ENCODE measurements around the gene BTBD19. TPM values are rescaled to one million over a fixed set of nuclear protein-coding genes. Genes with fewer than 3 reads are reported as not detected.

BTBD19 gene
- total RNA-seq, 1 donor from 2014 or later, result 15.1 TPM

DNA sequence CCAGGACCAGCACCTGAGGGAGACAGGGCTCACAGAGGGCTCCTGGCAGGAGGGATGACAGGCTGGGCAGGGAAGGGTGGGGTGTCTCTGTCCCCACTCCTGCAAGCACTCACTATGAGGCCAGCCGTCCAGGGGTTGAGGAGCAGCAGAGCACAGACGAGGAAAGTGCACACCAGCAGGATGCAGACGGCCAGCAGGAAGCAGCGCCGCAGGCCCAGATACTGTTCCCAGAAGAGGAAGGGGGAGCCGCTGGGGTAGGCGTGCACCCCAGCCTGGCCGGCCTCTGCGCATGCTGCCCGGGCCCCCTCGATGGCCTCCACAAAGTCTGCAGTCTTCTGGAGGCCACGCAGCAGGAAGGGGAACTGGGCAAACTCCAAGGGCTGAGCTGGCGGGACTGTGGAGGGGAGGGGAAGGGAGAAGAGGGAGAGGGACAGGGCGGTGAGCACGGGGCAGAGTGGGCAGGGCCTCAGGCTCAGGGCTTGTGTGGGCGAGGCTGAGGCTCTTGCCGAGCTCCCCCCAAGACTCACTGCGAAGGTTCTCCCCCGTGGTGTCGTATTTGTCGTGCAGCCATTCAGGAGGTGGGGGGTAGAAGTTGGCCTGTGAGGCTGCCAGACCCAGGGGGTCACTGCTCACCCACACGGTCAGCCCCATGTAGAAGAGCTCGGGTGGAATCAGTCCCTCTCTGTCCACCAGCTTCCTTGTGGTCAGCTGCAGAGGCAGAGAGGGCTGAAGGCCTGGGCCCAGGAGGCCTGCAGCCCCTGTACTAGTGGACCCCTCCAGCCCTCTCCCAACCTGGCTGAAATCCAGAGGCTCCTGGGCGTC lies 18.3 kb downstream of the BTBD19 start:
- peak overlapping the region in 1 of 2 donors; percentile 30 for H3K27ac ChIP-seq
- no peak overlapping the region for H3K4me3 ChIP-seq
- TF ChIP-seq, protein P1, sequence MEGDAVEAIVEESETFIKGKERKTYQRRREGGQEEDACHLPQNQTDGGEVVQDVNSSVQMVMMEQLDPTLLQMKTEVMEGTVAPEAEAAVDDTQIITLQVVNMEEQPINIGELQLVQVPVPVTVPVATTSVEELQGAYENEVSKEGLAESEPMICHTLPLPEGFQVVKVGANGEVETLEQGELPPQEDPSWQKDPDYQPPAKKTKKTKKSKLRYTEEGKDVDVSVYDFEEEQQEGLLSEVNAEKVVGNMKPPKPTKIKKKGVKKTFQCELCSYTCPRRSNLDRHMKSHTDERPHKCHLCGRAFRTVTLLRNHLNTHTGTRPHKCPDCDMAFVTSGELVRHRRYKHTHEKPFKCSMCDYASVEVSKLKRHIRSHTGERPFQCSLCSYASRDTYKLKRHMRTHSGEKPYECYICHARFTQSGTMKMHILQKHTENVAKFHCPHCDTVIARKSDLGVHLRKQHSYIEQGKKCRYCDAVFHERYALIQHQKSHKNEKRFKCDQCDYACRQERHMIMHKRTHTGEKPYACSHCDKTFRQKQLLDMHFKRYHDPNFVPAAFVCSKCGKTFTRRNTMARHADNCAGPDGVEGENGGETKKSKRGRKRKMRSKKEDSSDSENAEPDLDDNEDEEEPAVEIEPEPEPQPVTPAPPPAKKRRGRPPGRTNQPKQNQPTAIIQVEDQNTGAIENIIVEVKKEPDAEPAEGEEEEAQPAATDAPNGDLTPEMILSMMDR (IDR thresholded peaks at IDR 0.05), result no peak
- H3K27me3 ChIP-seq, result no peaks in the 10 kb centered on the region
- no peaks in the 10 kb centered on the region for H3K9me3 ChIP-seq
- intact Hi-C loops (cut with DNase I), result no loop called here
- H3K4me1 ChIP-seq, result no peaks in the 10 kb centered on the region
- H3K36me3 ChIP-seq, result no peaks in the 10 kb centered on the region
- peak in 1 of 2 donors; percentile 80 for DNase-seq (ENCODE audit: low spot score in 2 of 2)

DNA sequence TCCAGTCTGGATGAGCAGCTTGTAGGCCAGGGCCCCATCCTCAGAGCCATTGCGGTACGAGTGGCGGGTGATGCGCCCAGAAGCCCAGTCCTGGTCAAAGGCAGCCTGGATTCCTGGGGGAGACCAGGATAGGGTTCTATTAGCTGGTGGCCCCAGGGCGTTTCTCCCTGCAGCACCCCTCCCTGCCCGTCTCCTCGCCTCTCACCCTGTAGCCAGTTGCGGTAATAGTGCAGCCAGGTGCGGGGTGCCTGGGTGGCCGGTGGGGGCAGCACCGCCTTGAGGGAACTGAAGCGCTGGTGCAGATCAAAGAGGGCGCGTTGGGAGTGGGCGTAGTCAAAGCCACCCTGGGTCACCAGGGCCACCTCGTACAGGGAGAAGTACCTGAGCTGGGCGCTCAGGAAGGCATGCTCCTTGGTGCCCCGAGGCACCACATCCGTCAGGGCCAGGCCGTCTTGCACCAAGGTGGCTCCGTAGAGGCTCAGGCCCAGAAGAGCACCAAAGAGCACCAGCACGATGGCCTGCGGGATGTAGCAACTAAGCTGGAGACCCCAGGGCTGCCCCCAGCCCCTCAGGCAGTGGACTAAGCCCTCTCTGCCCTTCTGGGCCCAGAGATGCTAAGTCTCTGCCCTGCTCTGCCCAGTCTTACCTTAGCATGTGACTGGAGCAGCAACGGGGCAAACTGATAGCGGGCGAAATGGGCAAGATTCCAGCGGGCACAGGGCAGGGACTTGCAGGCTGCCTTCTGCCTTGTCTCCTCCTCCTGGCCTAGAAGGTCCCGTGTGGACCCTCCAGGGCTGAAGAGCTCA lies 19.1 kb downstream of the BTBD19 start:
- TF ChIP-seq, protein P1 (IDR thresholded peaks at IDR 0.05), result no peak
- DNase-seq (ENCODE audit: low spot score in 2 of 2), result no peak
- intact Hi-C loops (cut with DNase I), result no loop called here
- H3K27ac ChIP-seq, result no peak overlapping the region
- H3K4me3 ChIP-seq, result no peak overlapping the region
- no peaks in the 10 kb centered on the region for H3K27me3 ChIP-seq
- H3K9me3 ChIP-seq, result no peaks in the 10 kb centered on the region
- no peaks in the 10 kb centered on the region for H3K36me3 ChIP-seq
- no peaks in the 10 kb centered on the region for H3K4me1 ChIP-seq

DNA sequence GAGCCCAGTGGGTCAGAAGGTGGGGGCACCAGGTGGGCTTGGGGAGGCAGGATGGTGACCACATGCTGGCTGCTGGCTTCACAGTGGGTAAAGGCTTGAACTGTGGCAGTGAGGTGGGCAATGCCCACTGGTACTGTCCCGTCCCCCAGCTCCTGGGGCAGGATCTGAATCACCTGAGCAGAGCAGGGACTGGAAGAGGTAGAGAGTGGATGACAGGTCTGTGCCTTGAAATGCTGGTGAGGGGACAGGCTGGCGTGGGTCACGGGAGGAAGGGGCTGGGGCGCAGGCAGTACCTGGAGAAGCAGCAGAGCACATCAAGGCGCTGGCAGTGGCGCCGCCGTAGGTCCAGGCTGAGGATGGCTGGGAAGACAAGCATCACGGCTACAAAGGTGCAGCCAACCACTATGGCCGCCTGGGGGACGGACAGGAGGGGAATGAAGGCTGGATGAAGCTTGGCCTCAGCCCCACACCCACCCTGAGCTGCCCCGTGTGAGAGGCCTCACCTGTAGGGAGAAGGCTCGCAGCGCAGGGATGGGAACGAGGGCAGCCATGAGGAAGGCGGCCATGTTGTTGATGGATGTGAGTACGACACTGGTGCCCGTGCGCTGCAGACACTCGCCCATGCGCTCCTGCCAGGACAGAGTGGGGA lies 19.8 kb downstream of the BTBD19 start:
- no peaks in the 10 kb centered on the region for H3K36me3 ChIP-seq
- no peak overlapping the region for H3K4me3 ChIP-seq
- TF ChIP-seq, protein P1 (IDR thresholded peaks at IDR 0.05), result no peak
- H3K27ac ChIP-seq, result no peak overlapping the region
- DNase-seq (ENCODE audit: low spot score in 2 of 2), result no peak
- intact Hi-C loops (cut with DNase I), result no loop called here
- no peaks in the 10 kb centered on the region for H3K27me3 ChIP-seq
- no peaks in the 10 kb centered on the region for H3K9me3 ChIP-seq
- H3K4me1 ChIP-seq, result no peaks in the 10 kb centered on the region

DNA sequence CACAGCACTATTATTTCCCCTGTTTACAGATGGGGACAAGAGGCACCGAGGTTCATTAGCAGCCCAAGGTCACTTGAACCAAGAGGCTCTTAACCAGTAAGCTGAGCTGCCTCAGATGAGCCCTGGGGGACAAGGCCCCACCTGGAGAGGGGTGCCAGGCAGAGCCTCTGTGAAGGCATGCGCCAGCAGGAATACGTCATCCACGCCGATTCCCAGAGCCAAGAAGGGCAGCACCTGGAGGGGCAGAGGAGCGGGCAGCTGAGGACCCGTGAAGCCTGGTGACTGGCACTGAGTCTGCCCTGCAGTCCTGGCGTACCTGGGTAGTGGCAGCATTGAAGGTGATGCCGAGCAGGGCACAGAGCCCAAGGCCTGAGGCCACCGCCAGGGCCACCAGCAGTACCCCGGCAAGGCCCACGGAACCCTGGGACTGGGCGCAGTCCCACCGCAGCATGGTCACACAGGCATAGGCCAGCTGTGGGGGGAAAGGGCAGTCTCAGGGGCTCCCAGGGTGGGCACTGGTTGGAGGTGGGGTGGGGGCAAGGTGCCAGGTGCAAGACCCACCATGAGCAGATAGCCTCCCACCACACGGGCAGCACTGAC lies 20.6 kb downstream of the BTBD19 start:
- H3K36me3 ChIP-seq, result no peaks in the 10 kb centered on the region
- no peaks in the 10 kb centered on the region for H3K27me3 ChIP-seq
- no peak overlapping the region for H3K4me3 ChIP-seq
- TF ChIP-seq, protein P1 (IDR thresholded peaks at IDR 0.05), result no peak
- H3K9me3 ChIP-seq, result no peaks in the 10 kb centered on the region
- H3K27ac ChIP-seq, result no peak overlapping the region
- no peaks in the 10 kb centered on the region for H3K4me1 ChIP-seq
- intact Hi-C loops (cut with DNase I), result no loop called here
- DNase-seq (ENCODE audit: low spot score in 2 of 2), result no peak
